Body of pancreas (tissue), 4 donors: Measurements from ENCODE around the gene LARP4B.

Experiments used
- POLR2A ChIP-seq, 3 donors: fragments of 450-650 bp; IDR thresholded peaks; one replicate each; pipeline ENCODE4 v1.6.1; 2016; ENCODE audit warnings: antibody characterized with exemption in 3 of 3, mild to moderate bottlenecking in 2 of 3
- TF ChIP-seq, protein P1 (sequence below), 7 experiments: fragments of 450-650 bp in 4 of 7; fragments of 200-600 bp in 3 of 7; sonication (generic) in 3 of 7; IDR thresholded peaks; one replicate each; pipeline ENCODE4 v1.5.1; 2016 to 2019; ENCODE audit warnings: antibody characterized with exemption in 7 of 7

DNA sequence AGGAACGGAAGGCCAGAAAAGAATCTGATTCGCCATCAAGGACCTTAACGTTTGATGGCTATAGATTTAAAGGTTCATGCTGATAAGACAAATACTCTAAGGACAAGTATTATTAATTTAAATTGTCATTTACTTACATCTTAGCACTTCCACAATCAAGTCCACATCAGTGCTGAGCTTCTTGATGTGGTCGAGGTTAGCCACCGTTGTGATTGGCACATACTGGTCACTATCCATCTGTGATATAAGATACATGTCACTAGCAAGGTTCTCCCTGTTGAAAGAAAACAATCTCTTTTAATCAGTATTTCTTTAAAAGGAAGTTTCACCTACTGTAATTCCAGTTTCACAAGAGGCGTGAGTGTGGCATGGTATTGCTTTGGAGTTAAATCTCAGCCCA, 88.7 kb downstream of the LARP4B start:
- no peak for TF ChIP-seq POLR2A (IDR thresholded peaks at IDR 0.05)
- TF ChIP-seq, protein P1, sequence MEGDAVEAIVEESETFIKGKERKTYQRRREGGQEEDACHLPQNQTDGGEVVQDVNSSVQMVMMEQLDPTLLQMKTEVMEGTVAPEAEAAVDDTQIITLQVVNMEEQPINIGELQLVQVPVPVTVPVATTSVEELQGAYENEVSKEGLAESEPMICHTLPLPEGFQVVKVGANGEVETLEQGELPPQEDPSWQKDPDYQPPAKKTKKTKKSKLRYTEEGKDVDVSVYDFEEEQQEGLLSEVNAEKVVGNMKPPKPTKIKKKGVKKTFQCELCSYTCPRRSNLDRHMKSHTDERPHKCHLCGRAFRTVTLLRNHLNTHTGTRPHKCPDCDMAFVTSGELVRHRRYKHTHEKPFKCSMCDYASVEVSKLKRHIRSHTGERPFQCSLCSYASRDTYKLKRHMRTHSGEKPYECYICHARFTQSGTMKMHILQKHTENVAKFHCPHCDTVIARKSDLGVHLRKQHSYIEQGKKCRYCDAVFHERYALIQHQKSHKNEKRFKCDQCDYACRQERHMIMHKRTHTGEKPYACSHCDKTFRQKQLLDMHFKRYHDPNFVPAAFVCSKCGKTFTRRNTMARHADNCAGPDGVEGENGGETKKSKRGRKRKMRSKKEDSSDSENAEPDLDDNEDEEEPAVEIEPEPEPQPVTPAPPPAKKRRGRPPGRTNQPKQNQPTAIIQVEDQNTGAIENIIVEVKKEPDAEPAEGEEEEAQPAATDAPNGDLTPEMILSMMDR (IDR thresholded peaks at IDR 0.05): no peak
